ENCODE results near the gene KRTAP1-3.

- no peak for TF ChIP-seq CTCF (conservative IDR thresholded peaks at IDR 0.05)
- no peak for TF ChIP-seq ZFX (IDR thresholded peaks at IDR 0.05)
These were observed 22.2 kb downstream of the KRTAP1-3 start for GRCh38 chr17:41012326-41013120.
